Activated gamma-delta T cell treated with anti-CD3 and anti-CD28 coated beads, Interleukin-2, amount 50 U/mL, for 16 hours (primary cell): ENCODE measurements around the gene TMEM145.

ENCODE experiments used
- DNase-seq: peaks from one replicate; pipeline ENCODE4 v3.0.0-alpha.2; 2020; ENCODE audit warnings: low read depth

TMEM145 gene

GRCh38 chr19:42277821-42278451 lies 35.2 kb upstream of the TMEM145 start:
- no peak for DNase-seq

GRCh38 chr19:42278452-42279154 lies 34.5 kb upstream of the TMEM145 start:
- no peak for DNase-seq

GRCh38 chr19:42279155-42279901 lies 33.8 kb upstream of the TMEM145 start:
- DNase-seq: no peak

GRCh38 chr19:42279902-42280814 lies 33.0 kb upstream of the TMEM145 start:
- DNase-seq: peak; percentile 71

GRCh38 chr19:42280815-42281145 lies 32.3 kb upstream of the TMEM145 start:
- DNase-seq: no peak

GRCh38 chr19:42281146-42281826 lies 31.8 kb upstream of the TMEM145 start:
- DNase-seq: no peak

GRCh38 chr19:42281827-42282762 lies 31.0 kb upstream of the TMEM145 start:
- DNase-seq: no peak

GRCh38 chr19:42282819-42283187 lies 30.3 kb upstream of the TMEM145 start:
- no peak for DNase-seq

GRCh38 chr19:42283188-42284065 lies 29.7 kb upstream of the TMEM145 start:
- DNase-seq: peak; percentile 94

GRCh38 chr19:42284066-42284501 lies 29.0 kb upstream of the TMEM145 start:
- peak; percentile 49 for DNase-seq

- no peak for DNase-seq
Measured at GRCh38 chr19:42284591-42285341, 28.3 kb upstream of the TMEM145 start.

- no peak for DNase-seq
Measured at GRCh38 chr19:42285541-42285941, 27.6 kb upstream of the TMEM145 start.

GRCh38 chr19:42285988-42286348 lies 27.1 kb upstream of the TMEM145 start:
- DNase-seq: no peak

GRCh38 chr19:42286349-42287016 lies 26.6 kb upstream of the TMEM145 start:
- DNase-seq: no peak

- no peak for DNase-seq
Measured at GRCh38 chr19:42287017-42287826, 25.9 kb upstream of the TMEM145 start.

GRCh38 chr19:42287827-42288107 lies 25.3 kb upstream of the TMEM145 start:
- no peak for DNase-seq

GRCh38 chr19:42288387-42288786 lies 24.7 kb upstream of the TMEM145 start:
- no peak for DNase-seq
